Measurements from ENCODE around the gene TRIM62.

DNA sequence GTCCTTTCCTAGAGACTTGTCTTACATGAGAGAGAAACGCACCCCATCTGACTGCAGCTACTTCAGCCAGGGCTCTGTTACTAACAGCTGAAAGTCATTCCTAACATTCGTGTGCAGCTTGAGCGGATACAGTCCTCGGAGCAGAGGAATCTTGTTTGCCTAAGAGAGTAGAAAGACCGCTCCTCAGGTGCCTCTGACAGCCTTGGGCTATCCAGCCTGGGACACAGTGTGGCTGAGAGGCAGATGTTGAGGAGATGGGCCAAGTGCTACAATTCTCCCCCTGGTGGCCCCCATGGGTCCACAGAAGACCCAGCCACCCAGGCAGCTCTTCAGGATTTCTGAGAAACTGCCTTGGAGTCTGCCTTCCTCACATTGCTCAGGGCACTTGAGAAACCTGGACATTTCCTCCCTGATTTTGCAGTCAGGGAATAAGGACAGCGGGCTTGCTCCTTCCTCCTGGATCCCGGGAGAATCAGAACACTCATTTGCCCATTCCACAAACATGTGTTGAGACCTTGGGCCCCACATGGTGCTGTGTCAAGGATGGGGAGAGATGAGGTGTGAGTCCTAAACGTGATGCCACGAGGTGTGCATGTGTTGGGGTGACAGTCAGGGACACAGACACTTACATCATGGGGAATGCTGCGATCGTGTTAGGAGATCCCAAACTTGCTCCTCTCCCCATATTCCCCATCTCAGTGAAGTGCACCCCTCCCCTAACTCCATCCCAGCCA is 13.1 kb downstream of the TRIM62 start:
- TF ChIP-seq, protein P1, sequence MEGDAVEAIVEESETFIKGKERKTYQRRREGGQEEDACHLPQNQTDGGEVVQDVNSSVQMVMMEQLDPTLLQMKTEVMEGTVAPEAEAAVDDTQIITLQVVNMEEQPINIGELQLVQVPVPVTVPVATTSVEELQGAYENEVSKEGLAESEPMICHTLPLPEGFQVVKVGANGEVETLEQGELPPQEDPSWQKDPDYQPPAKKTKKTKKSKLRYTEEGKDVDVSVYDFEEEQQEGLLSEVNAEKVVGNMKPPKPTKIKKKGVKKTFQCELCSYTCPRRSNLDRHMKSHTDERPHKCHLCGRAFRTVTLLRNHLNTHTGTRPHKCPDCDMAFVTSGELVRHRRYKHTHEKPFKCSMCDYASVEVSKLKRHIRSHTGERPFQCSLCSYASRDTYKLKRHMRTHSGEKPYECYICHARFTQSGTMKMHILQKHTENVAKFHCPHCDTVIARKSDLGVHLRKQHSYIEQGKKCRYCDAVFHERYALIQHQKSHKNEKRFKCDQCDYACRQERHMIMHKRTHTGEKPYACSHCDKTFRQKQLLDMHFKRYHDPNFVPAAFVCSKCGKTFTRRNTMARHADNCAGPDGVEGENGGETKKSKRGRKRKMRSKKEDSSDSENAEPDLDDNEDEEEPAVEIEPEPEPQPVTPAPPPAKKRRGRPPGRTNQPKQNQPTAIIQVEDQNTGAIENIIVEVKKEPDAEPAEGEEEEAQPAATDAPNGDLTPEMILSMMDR (conservative IDR thresholded peaks at IDR 0.05; ENCODE audit: low read length), result 0 out of 2 replicates have a peak, but pooled peaks have one; percentile 16
- no peak for TF ChIP-seq EZH2phosphoT487 (IDR thresholded peaks at IDR 0.05; ENCODE audit: borderline replicate concordance)

All from Loucy (cell line).